ENCODE data around the gene NKAIN2. TPM values are rescaled to one million over a fixed set of nuclear protein-coding genes. Genes with fewer than 3 reads are reported as not detected.

NKAIN2 gene
- total and polyA plus RNA-seq, 9 of the 15 experiments (the other 6 are each of a cell fraction or from before 2014, with no cell fraction given), result not detected

- FAIRE-seq, result no peak
- no peak overlapping the region for H3K4me2 ChIP-seq (ENCODE audit: insufficient read depth, low read length)
- under 1% methylated on average over 8 of the region's 8 CpGs for WGBS (ENCODE audit: insufficient coverage, low coverage, missing lambda C conversion rate)
- H3K36me3 ChIP-seq (ENCODE audit: control insufficient read depth, insufficient read depth, low read length), result no peaks in the 10 kb centered on the region
- in situ Hi-C loops (cut with MboI) (no loop called here), intact Hi-C loops (cut with micrococcal nuclease) (no loop called here)
- no peak for DNase-seq (ENCODE audit: extremely low read depth in 1 of 4, low spot score in 3 of 4)
- H3K4me3 ChIP-seq, result no peak overlapping the region
- H3K9me1 ChIP-seq (ENCODE audit: control insufficient read depth, insufficient read depth, low read length), result no peaks in the 10 kb centered on the region
- no peaks in the 10 kb centered on the region for H3K79me2 ChIP-seq (ENCODE audit: control insufficient read depth, insufficient read depth, low read length)
- ATAC-seq, result no peak
- H3K9ac ChIP-seq (ENCODE audit: insufficient read depth in 1 of 2, low read depth in 2 of 2, low read length in 2 of 2), result no peak overlapping the region
- no peaks in the 10 kb centered on the region for H3K4me1 ChIP-seq (replicated peaks in 1 of 2; ENCODE audit: control insufficient read depth in 2 of 2, insufficient read depth in 2 of 2, low read length in 2 of 2)
- no peak overlapping the region for H3K27ac ChIP-seq (ENCODE audit: extremely low read depth, low read depth, low read length)
- BruUV-seq (replicated peaks), result no TSS peak
- ChIA-PET CTCF (ENCODE audit: low intra/inter-chr PET ratio) (no interaction called here), POLR2A (no interaction called here)
- no peak overlapping the region for H2AFZ ChIP-seq (ENCODE audit: low read depth, low read length)
- no peaks in the 10 kb centered on the region for H3K27me3 ChIP-seq (ENCODE audit: control insufficient read depth in 2 of 2, insufficient read depth in 2 of 2, low read length in 2 of 2)
- H3K9me3 ChIP-seq (replicated peaks; ENCODE audit: control insufficient read depth, insufficient read depth, low read depth, low read length), result peaks cover 3% of the 10 kb centered on the region; the same call in 1 of the 2 replicates
- H4K20me1 ChIP-seq (replicated peaks; ENCODE audit: control insufficient read depth, insufficient read depth, low read length), result no peaks in the 10 kb centered on the region
- TF ChIP-seq MLLT1 (IDR thresholded peaks at IDR 0.05) (no peak), ZNF518B (CRISPR knock-in tag; IDR thresholded peaks at IDR 0.05) (no peak), BRD4 (IDR thresholded peaks at IDR 0.05) (no peak), CXXC5 (CRISPR knock-in tag; IDR thresholded peaks at IDR 0.05) (no peak), E2F8 (IDR thresholded peaks at IDR 0.05; ENCODE audit: low read depth, partially characterized antibody) (no peak), ZNF324 (CRISPR knock-in tag; IDR thresholded peaks at IDR 0.05) (no peak), MIER1 (IDR thresholded peaks at IDR 0.05; ENCODE audit: low read depth) (no peak), ZNF583 (CRISPR knock-in tag; IDR thresholded peaks at IDR 0.05) (no peak), ZNF232 (CRISPR knock-in tag; IDR thresholded peaks at IDR 0.05) (no peak), CHD2 (IDR thresholded peaks at IDR 0.05; ENCODE audit: low read depth, low read length) (no peak), NR2F6 (CRISPR knock-in tag; IDR thresholded peaks at IDR 0.05) (no peak), CREB3L1 (IDR thresholded peaks at IDR 0.05; ENCODE audit: borderline replicate concordance, low read depth) (no peak), LCOR (CRISPR knock-in tag; IDR thresholded peaks at IDR 0.05) (no peak), MCM3 (IDR thresholded peaks at IDR 0.05) (no peak), ARHGAP35 (IDR thresholded peaks at IDR 0.05; ENCODE audit: partially characterized antibody) (no peak)
Observed at GRCh38 chr6:124254941-124255685, 451.4 kb downstream of the NKAIN2 start.
